ENCODE data around the gene RFPL4A.
"Not testable (repeated sequence)": the region's sequence is repeated elsewhere in the genome, so short reads cannot be mapped to it uniquely, and the experiment has no call there.

RFPL4A gene

GRCh38 chr19:55766466-55766865, 7.6 kb downstream of the RFPL4A start:
- no peak overlapping the region for H3K27ac Mint-ChIP-seq
- peaks cover 7% of the 10 kb centered on the region for H3K9me3 Mint-ChIP-seq
- peaks cover 14% of the 10 kb centered on the region for H3K27me3 Mint-ChIP-seq
- no peak for ATAC-seq (ENCODE audit: low read depth)
- DNase-seq (ENCODE audit: low spot score in 2 of 2): no peak
- H3K4me1 Mint-ChIP-seq: no peaks in the 10 kb centered on the region
- H3K4me3 Mint-ChIP-seq: no peak overlapping the region
- H3K36me3 Mint-ChIP-seq: no peaks in the 10 kb centered on the region

GRCh38 chr19:55768818-55769217, 9.9 kb downstream of the RFPL4A start, which contains the start of gene RFPL4AL1:
Gene RFPL4AL1, plus strand, starts transcription at chr19:55769118. Its CDS starts 2,687 bp downstream, at chr19:55771805.
- peaks cover 13% of the 10 kb centered on the region for H3K27me3 Mint-ChIP-seq
- not testable (repeated sequence) for H3K36me3 Mint-ChIP-seq; H3K4me1 Mint-ChIP-seq; DNase-seq (ENCODE audit: low spot score in 2 of 2); H3K9me3 Mint-ChIP-seq; ATAC-seq (ENCODE audit: low read depth); H3K4me3 Mint-ChIP-seq; H3K27ac Mint-ChIP-seq

- not testable (repeated sequence) for H3K9me3 Mint-ChIP-seq; ATAC-seq (ENCODE audit: low read depth); H3K4me1 Mint-ChIP-seq; H3K36me3 Mint-ChIP-seq; H3K27ac Mint-ChIP-seq; DNase-seq (ENCODE audit: low spot score in 2 of 2); H3K4me3 Mint-ChIP-seq
- H3K27me3 Mint-ChIP-seq: peaks cover 13% of the 10 kb centered on the region
Observed at GRCh38 chr19:55769632-55770031, 10.7 kb downstream of the RFPL4A start.

GRCh38 chr19:55777528-55777927, 18.6 kb downstream of the RFPL4A start:
- peak in 1 of 2 donors; percentile 8 for DNase-seq (ENCODE audit: low spot score in 2 of 2)
- H3K4me1 Mint-ChIP-seq: no peaks in the 10 kb centered on the region
- peaks cover 1% of the 10 kb centered on the region for H3K9me3 Mint-ChIP-seq
- H3K27me3 Mint-ChIP-seq: peaks cover 25% of the 10 kb centered on the region
- no peak overlapping the region for H3K27ac Mint-ChIP-seq
- no peak overlapping the region for H3K4me3 Mint-ChIP-seq
- ATAC-seq (ENCODE audit: low read depth): no peak
- H3K36me3 Mint-ChIP-seq: peaks cover 2% of the 10 kb centered on the region

- H3K27me3 Mint-ChIP-seq: peaks cover 27% of the 10 kb centered on the region
- H3K9me3 Mint-ChIP-seq: peaks cover 1% of the 10 kb centered on the region
- DNase-seq (ENCODE audit: low spot score in 2 of 2) (no peak), ATAC-seq (ENCODE audit: low read depth) (no peak)
- no peak overlapping the region for H3K4me3 Mint-ChIP-seq
- peaks cover 2% of the 10 kb centered on the region for H3K36me3 Mint-ChIP-seq
- no peaks in the 10 kb centered on the region for H3K4me1 Mint-ChIP-seq
- H3K27ac Mint-ChIP-seq: no peak overlapping the region
Observed at GRCh38 chr19:55778331-55778730, 19.4 kb downstream of the RFPL4A start.

- H3K4me1 Mint-ChIP-seq: no peaks in the 10 kb centered on the region
- no peak for DNase-seq (ENCODE audit: low spot score in 2 of 2)
- ATAC-seq (ENCODE audit: low read depth): no peak
- H3K27ac Mint-ChIP-seq: no peak overlapping the region
- H3K27me3 Mint-ChIP-seq: peaks cover 17% of the 10 kb centered on the region
- no peak overlapping the region for H3K4me3 Mint-ChIP-seq
- peaks cover 1% of the 10 kb centered on the region for H3K9me3 Mint-ChIP-seq
- H3K36me3 Mint-ChIP-seq: peaks cover 2% of the 10 kb centered on the region
Observed at GRCh38 chr19:55781112-55781511, 22.2 kb downstream of the RFPL4A start.

- no peaks in the 10 kb centered on the region for H3K9me3 Mint-ChIP-seq
- no peak overlapping the region for H3K4me3 Mint-ChIP-seq
- peaks cover 7% of the 10 kb centered on the region for H3K36me3 Mint-ChIP-seq
- H3K27ac Mint-ChIP-seq: no peak overlapping the region
- H3K27me3 Mint-ChIP-seq: no peaks in the 10 kb centered on the region
- ATAC-seq (ENCODE audit: low read depth) (no peak), DNase-seq (ENCODE audit: low spot score in 2 of 2) (no peak)
- no peaks in the 10 kb centered on the region for H3K4me1 Mint-ChIP-seq
Observed at GRCh38 chr19:55795021-55795420, 36.1 kb downstream of the RFPL4A start.

GRCh38 chr19:55801416-55801815, 42.5 kb downstream of the RFPL4A start:
- peaks cover 10% of the 10 kb centered on the region for H3K4me1 Mint-ChIP-seq
- peak overlapping the region; percentile 60 for H3K27ac Mint-ChIP-seq
- H3K9me3 Mint-ChIP-seq: no peaks in the 10 kb centered on the region
- H3K4me3 Mint-ChIP-seq: no peak overlapping the region
- H3K27me3 Mint-ChIP-seq: no peaks in the 10 kb centered on the region
- peaks cover 3% of the 10 kb centered on the region for H3K36me3 Mint-ChIP-seq
- peak in 1 of 2 donors; percentile 21 for DNase-seq (ENCODE audit: low spot score in 2 of 2)
- ATAC-seq (ENCODE audit: low read depth): peak; percentile 98

GRCh38 chr19:55802281-55802680, 43.4 kb downstream of the RFPL4A start:
- Mint-ChIP-seq H3K4me1 (peaks cover 13% of the 10 kb centered on the region), H3K9me3 (no peaks in the 10 kb centered on the region), H3K4me3 (no peak overlapping the region), H3K27ac (no peak overlapping the region), H3K27me3 (no peaks in the 10 kb centered on the region), H3K36me3 (peaks cover 3% of the 10 kb centered on the region)
- DNase-seq (ENCODE audit: low spot score in 2 of 2) (no peak), ATAC-seq (ENCODE audit: low read depth) (no peak)

- Mint-ChIP-seq H3K4me3 (peak overlapping the region; percentile 54), H3K27ac (no peak overlapping the region), H3K27me3 (peaks cover 8% of the 10 kb centered on the region), H3K9me3 (no peaks in the 10 kb centered on the region), H3K36me3 (peaks cover 2% of the 10 kb centered on the region), H3K4me1 (peaks cover 7% of the 10 kb centered on the region)
- ATAC-seq (ENCODE audit: low read depth) (peak; percentile 98), DNase-seq (ENCODE audit: low spot score in 2 of 2) (peak; percentile 38 to 49)
Observed at GRCh38 chr19:55809381-55810058, 50.6 kb downstream of the RFPL4A start.

GRCh38 chr19:55811340-55811739, 52.4 kb downstream of the RFPL4A start:
- no peak overlapping the region for H3K4me3 Mint-ChIP-seq
- peaks cover 7% of the 10 kb centered on the region for H3K4me1 Mint-ChIP-seq
- no peaks in the 10 kb centered on the region for H3K9me3 Mint-ChIP-seq
- no peak overlapping the region for H3K27ac Mint-ChIP-seq
- peaks cover 11% of the 10 kb centered on the region for H3K27me3 Mint-ChIP-seq
- ATAC-seq (ENCODE audit: low read depth): no peak
- peaks cover 2% of the 10 kb centered on the region for H3K36me3 Mint-ChIP-seq
- no peak for DNase-seq (ENCODE audit: low spot score in 2 of 2)

GRCh38 chr19:55812449-55812848, 53.6 kb downstream of the RFPL4A start:
- DNase-seq (ENCODE audit: low spot score in 2 of 2) (no peak), ATAC-seq (ENCODE audit: low read depth) (no peak)
- H3K27me3 Mint-ChIP-seq: peaks cover 15% of the 10 kb centered on the region
- no peaks in the 10 kb centered on the region for H3K9me3 Mint-ChIP-seq
- H3K4me3 Mint-ChIP-seq: no peak overlapping the region
- peaks cover 3% of the 10 kb centered on the region for H3K4me1 Mint-ChIP-seq
- H3K36me3 Mint-ChIP-seq: peaks cover 2% of the 10 kb centered on the region
- H3K27ac Mint-ChIP-seq: no peak overlapping the region

All from memory B cell (primary cell).